PC-3 (cell line): ENCODE data around the gene LMLN.

Experiments used
- EZH2 ChIP-seq: fragments of 300-600 bp; sonication (generic); IDR thresholded peaks from one replicate; pipeline ENCODE4 v1.6.1; 2017; ENCODE audit warnings: antibody characterized with exemption, mild to moderate bottlenecking, low read length; ENCODE audit not compliant: unreplicated experiment
- TF ChIP-seq, protein P1 (sequence below): fragments of 300-600 bp; sonication (generic); conservative IDR thresholded peaks from 2 replicates; pipeline ENCODE4 v1.5.1; 2017; ENCODE audit warnings: antibody characterized with exemption, low read depth, mild to moderate bottlenecking, low read length

DNA sequence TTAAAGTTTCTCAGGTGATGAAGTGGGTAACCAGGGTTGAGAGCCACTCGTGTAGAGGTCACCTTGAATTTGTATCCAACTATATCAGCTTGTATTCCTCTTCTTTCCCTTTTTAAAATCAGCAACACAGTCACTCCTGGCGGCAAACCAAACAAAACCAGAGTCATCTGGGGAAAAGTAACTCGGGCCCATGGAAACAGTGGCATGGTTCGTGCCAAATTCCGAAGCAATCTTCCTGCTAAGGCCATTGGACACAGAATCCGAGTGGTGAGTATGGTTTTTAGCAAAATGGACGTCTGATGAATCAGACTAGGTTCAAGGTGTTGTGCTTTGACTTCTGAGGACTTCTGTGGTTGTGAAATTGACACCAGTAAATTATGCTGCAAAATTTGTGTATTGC is 6.1 kb upstream of the LMLN start:
- TF ChIP-seq, protein P1, sequence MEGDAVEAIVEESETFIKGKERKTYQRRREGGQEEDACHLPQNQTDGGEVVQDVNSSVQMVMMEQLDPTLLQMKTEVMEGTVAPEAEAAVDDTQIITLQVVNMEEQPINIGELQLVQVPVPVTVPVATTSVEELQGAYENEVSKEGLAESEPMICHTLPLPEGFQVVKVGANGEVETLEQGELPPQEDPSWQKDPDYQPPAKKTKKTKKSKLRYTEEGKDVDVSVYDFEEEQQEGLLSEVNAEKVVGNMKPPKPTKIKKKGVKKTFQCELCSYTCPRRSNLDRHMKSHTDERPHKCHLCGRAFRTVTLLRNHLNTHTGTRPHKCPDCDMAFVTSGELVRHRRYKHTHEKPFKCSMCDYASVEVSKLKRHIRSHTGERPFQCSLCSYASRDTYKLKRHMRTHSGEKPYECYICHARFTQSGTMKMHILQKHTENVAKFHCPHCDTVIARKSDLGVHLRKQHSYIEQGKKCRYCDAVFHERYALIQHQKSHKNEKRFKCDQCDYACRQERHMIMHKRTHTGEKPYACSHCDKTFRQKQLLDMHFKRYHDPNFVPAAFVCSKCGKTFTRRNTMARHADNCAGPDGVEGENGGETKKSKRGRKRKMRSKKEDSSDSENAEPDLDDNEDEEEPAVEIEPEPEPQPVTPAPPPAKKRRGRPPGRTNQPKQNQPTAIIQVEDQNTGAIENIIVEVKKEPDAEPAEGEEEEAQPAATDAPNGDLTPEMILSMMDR, result no peak
- no peak for TF ChIP-seq EZH2
